ENCODE data around the gene SIGLEC11. TPM values are rescaled to one million over a fixed set of nuclear protein-coding genes. Genes with fewer than 3 reads are reported as not detected.

Gene SIGLEC11
- polyA plus RNA-seq, 1 donor = 23.8 TPM

DNA sequence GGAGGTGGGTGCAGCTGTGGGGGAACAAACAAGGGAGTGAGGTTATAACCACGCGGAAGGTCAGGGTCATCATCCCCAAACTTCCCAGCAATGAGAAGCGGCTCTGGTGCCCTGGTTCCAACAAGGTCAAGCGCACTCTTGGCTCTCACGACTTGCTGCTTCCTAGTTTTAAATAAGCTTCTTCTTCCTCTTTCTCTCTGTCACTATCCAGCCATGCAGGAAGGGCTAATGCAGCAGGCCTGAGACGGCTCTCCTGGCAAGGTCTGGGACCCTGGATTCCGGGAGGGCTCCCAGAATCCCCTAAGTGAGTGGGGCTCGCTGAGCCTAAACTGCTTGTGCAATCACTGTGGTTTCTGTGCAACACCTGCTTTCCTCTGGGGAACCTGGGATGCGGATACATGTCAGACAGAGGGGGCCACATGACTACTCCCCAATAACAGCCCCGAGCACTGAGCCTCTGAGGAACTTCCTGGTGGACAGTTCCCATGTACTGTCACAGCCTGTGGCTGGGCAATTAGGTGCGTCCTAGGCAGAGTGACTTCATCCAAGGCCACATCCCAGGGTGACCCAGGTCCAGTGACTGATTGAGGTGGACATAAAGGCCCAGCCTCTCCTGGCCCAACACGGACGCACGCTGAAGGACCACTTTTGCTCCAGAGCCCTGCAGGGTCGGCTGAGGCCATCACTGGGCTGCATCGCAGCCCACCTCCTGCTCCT is 40.0 kb upstream of the SIGLEC11 start:
- no peak for DNase-seq
- Histone ChIP-seq H3K4me1 (ENCODE audit: control insufficient read depth, insufficient read depth, low read length) (no peaks in the 10 kb centered on the region), H3K27ac (ENCODE audit: low read length) (no peak overlapping the region), H3K4me3 (ENCODE audit: low read length) (no peak overlapping the region), H3K36me3 (ENCODE audit: control insufficient read depth, insufficient read depth, low read length) (peaks cover 85% of the 10 kb centered on the region), H3K27me3 (ENCODE audit: control insufficient read depth, insufficient read depth, low read length) (no peaks in the 10 kb centered on the region), H3K9me3 (ENCODE audit: control insufficient read depth, low read depth, low read length) (no peaks in the 10 kb centered on the region)
- WGBS (ENCODE audit: insufficient coverage, low lambda C conversion rate) = 95% methylated on average over 3 of the region's 16 CpGs

DNA sequence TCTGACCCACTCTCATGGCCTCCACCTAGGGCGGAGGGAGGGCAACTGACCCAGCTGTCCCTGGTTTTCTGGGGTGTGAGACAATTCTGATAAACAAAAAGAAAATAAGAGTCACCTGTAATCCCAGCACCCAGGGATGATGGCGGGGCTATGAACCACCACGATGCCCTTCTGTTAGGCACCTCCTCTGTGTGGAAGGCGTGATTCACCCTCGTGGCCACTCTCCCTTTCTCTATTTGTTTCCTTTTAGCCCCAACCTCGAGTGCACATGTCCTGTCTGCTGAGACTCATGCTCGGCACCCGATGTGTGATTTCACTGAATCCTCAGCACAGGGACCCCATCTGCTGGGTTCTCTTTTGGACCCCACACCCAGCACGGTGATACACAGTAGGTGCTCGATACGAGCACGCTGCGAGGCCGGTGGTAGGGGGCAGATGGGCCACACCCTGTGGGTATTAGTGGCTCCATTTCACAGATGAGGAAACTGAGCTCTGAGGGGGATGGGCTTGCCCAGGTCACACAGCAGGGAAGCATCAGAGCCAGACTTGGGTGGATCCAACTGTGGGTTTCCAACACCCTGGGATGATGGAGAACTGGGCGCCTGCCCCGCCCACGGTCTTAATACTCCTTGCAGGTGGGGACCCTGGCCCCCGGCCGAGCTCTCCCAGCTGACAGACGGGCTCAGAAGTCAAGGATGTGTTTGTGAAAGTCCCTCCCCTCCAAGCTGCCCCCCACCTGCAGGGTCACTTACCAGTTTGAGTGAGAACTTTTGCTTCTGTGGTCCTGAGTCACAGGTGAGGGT is 39.3 kb upstream of the SIGLEC11 start:
- no peaks in the 10 kb centered on the region for H3K27me3 ChIP-seq (ENCODE audit: control insufficient read depth, insufficient read depth, low read length)
- no peaks in the 10 kb centered on the region for H3K4me1 ChIP-seq (ENCODE audit: control insufficient read depth, insufficient read depth, low read length)
- peaks cover 82% of the 10 kb centered on the region for H3K36me3 ChIP-seq (ENCODE audit: control insufficient read depth, insufficient read depth, low read length)
- no peak for DNase-seq
- 90% methylated on average over 3 of the region's 20 CpGs for WGBS (ENCODE audit: insufficient coverage, low lambda C conversion rate)
- no peak overlapping the region for H3K27ac ChIP-seq (ENCODE audit: low read length)
- H3K9me3 ChIP-seq (ENCODE audit: control insufficient read depth, low read depth, low read length) = no peaks in the 10 kb centered on the region
- H3K4me3 ChIP-seq (ENCODE audit: low read length) = no peak overlapping the region

DNA sequence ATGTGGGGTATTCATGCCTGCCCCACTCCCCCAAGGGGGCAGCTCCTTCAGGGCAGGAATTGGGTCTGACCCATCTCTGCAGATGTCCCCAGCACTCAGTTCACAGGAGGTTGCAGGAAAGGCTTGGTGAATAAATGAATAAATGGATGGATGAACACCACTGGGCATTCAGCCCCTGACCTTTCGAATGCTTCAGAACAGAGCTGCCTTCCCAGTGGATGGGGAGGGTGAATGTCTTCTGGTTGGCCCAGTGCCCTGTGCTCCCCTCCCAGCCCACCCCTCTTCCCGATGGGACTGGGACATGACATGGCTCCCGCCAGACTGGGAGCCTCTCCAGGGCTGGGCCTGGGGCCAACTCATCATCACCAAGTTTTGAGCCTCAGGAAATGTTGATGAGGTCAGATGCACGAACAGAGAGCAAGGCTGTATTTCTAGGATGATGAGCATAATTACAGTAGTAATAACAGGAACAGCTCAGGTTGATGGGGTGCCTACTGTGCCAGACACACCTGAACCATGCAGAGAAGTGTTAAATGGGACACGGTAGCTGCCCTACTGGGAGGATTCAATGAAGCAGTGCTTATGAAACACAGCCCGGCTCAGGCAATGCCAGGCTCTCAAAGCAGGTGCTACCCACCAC is 38.5 kb upstream of the SIGLEC11 start:
- Histone ChIP-seq H3K36me3 (ENCODE audit: control insufficient read depth, insufficient read depth, low read length) (peaks cover 82% of the 10 kb centered on the region), H3K27me3 (ENCODE audit: control insufficient read depth, insufficient read depth, low read length) (no peaks in the 10 kb centered on the region), H3K4me1 (ENCODE audit: control insufficient read depth, insufficient read depth, low read length) (no peaks in the 10 kb centered on the region), H3K4me3 (ENCODE audit: low read length) (no peak overlapping the region), H3K9me3 (ENCODE audit: control insufficient read depth, low read depth, low read length) (no peaks in the 10 kb centered on the region), H3K27ac (ENCODE audit: low read length) (no peak overlapping the region)
- WGBS (ENCODE audit: insufficient coverage, low lambda C conversion rate) = no CpG with 5 or more reads among the region's 6 CpGs
- DNase-seq = no peak

DNA sequence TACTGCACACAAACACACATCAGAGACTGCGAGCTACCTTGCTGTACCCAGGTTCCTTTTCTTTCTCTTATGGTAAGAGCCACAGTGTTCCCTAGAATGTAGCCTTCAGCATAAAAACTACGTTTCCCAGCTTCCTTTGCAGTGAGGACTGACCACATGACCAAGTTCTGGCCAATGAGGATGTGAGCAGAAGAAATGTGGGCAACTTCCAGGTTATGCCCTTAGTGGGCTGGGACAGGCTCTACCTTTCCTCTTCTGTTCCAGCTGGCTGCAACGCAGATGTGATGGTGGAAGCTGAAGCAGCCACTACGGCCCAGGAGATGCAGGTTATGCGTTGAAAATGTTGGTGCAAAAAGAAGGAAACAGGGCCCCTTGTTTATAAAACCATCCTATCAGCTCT is 36.7 kb upstream of the SIGLEC11 start:
- Histone ChIP-seq H3K9me3 (ENCODE audit: control insufficient read depth, low read depth, low read length) (no peaks in the 10 kb centered on the region), H3K27ac (ENCODE audit: low read length) (no peak overlapping the region), H3K36me3 (ENCODE audit: control insufficient read depth, insufficient read depth, low read length) (peaks cover 82% of the 10 kb centered on the region), H3K4me1 (ENCODE audit: control insufficient read depth, insufficient read depth, low read length) (no peaks in the 10 kb centered on the region), H3K27me3 (ENCODE audit: control insufficient read depth, insufficient read depth, low read length) (no peaks in the 10 kb centered on the region), H3K4me3 (ENCODE audit: low read length) (no peak overlapping the region)
- 60% methylated on average over 1 of the region's 5 CpGs for WGBS (ENCODE audit: insufficient coverage, low lambda C conversion rate)
- no peak for DNase-seq

DNA sequence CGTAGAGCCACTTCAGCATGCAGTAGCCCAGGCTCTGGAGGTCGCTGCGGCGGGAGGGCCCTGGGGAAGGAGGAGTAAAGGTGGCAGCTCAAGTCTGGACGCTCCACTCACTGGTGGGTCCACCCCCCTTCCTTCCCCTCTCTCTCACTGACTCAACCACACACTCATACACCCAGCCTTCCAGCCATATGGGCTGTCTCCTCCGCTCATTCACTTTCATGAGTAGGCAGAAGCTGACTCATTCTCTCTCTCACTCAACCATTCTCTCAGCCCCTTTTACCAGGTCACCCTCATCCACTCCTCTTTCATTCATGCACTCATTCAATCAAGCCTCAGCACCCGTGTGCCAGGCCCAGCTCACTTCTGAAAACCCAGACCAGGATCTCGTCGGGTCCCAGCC is 27.5 kb upstream of the SIGLEC11 start:
- no peak for DNase-seq
- H3K36me3 ChIP-seq (ENCODE audit: control insufficient read depth, insufficient read depth, low read length) = peaks cover 81% of the 10 kb centered on the region
- no peak overlapping the region for H3K27ac ChIP-seq (ENCODE audit: low read length)
- 100% methylated on average over 1 of the region's 9 CpGs for WGBS (ENCODE audit: insufficient coverage, low lambda C conversion rate)
- H3K4me3 ChIP-seq (ENCODE audit: low read length) = no peak overlapping the region
- H3K9me3 ChIP-seq (ENCODE audit: control insufficient read depth, low read depth, low read length) = no peaks in the 10 kb centered on the region
- no peaks in the 10 kb centered on the region for H3K27me3 ChIP-seq (ENCODE audit: control insufficient read depth, insufficient read depth, low read length)
- peaks cover 1% of the 10 kb centered on the region for H3K4me1 ChIP-seq (ENCODE audit: control insufficient read depth, insufficient read depth, low read length)

DNA sequence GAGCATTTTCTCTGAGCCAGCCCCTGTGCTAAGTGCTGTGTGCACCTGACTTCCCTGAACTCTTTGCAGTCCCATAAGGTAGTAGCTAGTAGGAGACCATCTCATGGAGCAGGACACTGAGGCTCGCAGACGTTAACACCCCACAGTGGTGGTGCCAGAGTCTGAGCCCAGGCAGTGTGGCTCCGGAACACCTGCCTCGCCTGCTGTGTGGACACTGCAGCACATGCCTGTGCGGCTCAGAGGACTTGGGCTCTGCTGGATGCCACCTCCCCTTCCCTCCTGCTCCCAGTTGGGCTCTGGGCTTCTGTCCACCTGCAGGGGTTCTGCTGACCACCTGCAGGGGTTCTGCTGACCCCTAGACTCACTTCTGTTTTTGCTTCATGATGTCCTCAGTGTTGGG is 27.0 kb upstream of the SIGLEC11 start:
- DNase-seq = no peak
- peaks cover 6% of the 10 kb centered on the region for H3K4me1 ChIP-seq (ENCODE audit: control insufficient read depth, insufficient read depth, low read length)
- no peak overlapping the region for H3K27ac ChIP-seq (ENCODE audit: low read length)
- no peaks in the 10 kb centered on the region for H3K27me3 ChIP-seq (ENCODE audit: control insufficient read depth, insufficient read depth, low read length)
- peaks cover 77% of the 10 kb centered on the region for H3K36me3 ChIP-seq (ENCODE audit: control insufficient read depth, insufficient read depth, low read length)
- WGBS (ENCODE audit: insufficient coverage, low lambda C conversion rate) = no CpG with 5 or more reads among the region's 5 CpGs
- H3K4me3 ChIP-seq (ENCODE audit: low read length) = no peak overlapping the region
- H3K9me3 ChIP-seq (ENCODE audit: control insufficient read depth, low read depth, low read length) = no peaks in the 10 kb centered on the region

DNA sequence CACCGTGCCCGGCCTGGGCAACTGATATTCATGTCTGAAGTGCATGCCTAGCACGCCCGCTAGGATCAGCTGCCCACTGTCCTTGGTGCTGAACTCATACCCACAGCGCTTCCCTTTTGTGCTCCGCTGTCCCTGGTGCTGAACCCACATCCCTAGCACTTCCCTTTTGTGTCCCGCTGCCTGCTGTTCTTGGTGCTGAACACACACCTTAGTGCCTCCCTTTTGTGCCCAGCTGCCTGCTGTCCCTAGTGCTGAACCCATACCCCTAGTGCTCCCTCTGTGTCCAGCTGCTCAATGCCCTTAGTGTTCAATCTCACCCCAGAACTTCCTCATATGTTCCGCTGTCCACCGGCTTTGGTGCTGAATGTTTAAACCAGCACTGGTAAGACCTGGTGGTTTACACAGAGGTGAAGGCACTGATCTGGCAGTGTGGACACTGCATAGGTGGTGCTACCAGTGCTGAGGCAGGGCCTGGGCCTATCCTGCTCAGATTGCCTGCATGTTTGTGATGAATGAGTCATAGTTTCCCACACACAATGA is 26.3 kb upstream of the SIGLEC11 start:
- H3K36me3 ChIP-seq (ENCODE audit: control insufficient read depth, insufficient read depth, low read length) = peaks cover 71% of the 10 kb centered on the region
- H3K27me3 ChIP-seq (ENCODE audit: control insufficient read depth, insufficient read depth, low read length) = no peaks in the 10 kb centered on the region
- no peak overlapping the region for H3K4me3 ChIP-seq (ENCODE audit: low read length)
- H3K9me3 ChIP-seq (ENCODE audit: control insufficient read depth, low read depth, low read length) = no peaks in the 10 kb centered on the region
- no peak overlapping the region for H3K27ac ChIP-seq (ENCODE audit: low read length)
- H3K4me1 ChIP-seq (ENCODE audit: control insufficient read depth, insufficient read depth, low read length) = peaks cover 13% of the 10 kb centered on the region
- DNase-seq = peak; percentile 87 to 91
- WGBS (ENCODE audit: insufficient coverage, low lambda C conversion rate) = no CpG with 5 or more reads among the region's 9 CpGs

DNA sequence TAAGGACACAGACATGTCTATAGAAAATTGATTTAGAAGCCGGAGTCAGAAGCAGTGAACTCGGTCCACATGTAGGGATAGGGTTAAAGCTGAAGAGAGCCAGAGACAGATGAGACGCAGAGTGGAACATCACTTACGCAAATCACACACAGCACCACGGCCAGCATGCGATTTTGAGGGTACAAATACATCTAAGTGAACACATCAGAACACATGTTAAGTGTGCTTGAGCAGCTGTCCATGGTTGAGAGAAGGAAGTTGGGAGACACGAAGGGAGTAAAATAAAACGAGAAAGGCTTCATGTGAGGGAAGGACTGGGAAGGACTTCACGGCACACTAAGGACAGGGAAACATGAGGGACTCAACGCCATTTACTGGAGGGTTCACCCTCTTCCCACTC is 25.4 kb upstream of the SIGLEC11 start:
- WGBS (ENCODE audit: insufficient coverage, low lambda C conversion rate) = 100% methylated on average over 2 of the region's 10 CpGs
- Histone ChIP-seq H3K36me3 (ENCODE audit: control insufficient read depth, insufficient read depth, low read length) (peaks cover 67% of the 10 kb centered on the region), H3K4me3 (ENCODE audit: low read length) (no peak overlapping the region)

DNA sequence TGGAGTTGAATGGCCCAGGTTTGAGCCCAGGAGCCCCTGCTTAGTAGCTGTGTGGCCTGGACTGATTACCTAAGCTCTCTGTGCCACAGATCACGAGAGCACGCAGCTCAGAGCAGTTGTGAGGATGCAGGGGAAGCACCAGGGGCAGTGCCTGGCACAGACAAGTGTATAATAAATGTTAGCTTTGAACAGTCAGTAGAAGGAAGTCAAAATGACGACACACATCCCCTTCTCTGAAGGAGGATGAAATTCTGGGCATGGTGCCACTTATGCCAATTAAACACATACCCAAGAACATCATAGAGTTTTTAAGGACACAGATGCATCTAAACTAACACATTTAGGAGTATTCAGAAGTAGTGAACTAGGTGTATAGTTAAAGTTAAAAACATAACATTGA is 24.9 kb upstream of the SIGLEC11 start:
- peaks cover 64% of the 10 kb centered on the region for H3K36me3 ChIP-seq (ENCODE audit: control insufficient read depth, insufficient read depth, low read length)
- no CpG with 5 or more reads among the region's 3 CpGs for WGBS (ENCODE audit: insufficient coverage, low lambda C conversion rate)
- H3K4me3 ChIP-seq (ENCODE audit: low read length) = no peak overlapping the region
- DNase-seq = no peak
- H3K27ac ChIP-seq (ENCODE audit: low read length) = no peak overlapping the region
- H3K4me1 ChIP-seq (ENCODE audit: control insufficient read depth, insufficient read depth, low read length) = peaks cover 24% of the 10 kb centered on the region
- H3K9me3 ChIP-seq (ENCODE audit: control insufficient read depth, low read depth, low read length) = no peaks in the 10 kb centered on the region
- no peaks in the 10 kb centered on the region for H3K27me3 ChIP-seq (ENCODE audit: control insufficient read depth, insufficient read depth, low read length)

More for the DNA sequence above, 25.4 kb upstream of the SIGLEC11 start:
- no peaks in the 10 kb centered on the region for H3K27me3 ChIP-seq (ENCODE audit: control insufficient read depth, insufficient read depth, low read length)
- no peak for DNase-seq
- H3K27ac ChIP-seq (ENCODE audit: low read length) = no peak overlapping the region
- no peaks in the 10 kb centered on the region for H3K9me3 ChIP-seq (ENCODE audit: control insufficient read depth, low read depth, low read length)
- H3K4me1 ChIP-seq (ENCODE audit: control insufficient read depth, insufficient read depth, low read length) = peaks cover 21% of the 10 kb centered on the region

DNA sequence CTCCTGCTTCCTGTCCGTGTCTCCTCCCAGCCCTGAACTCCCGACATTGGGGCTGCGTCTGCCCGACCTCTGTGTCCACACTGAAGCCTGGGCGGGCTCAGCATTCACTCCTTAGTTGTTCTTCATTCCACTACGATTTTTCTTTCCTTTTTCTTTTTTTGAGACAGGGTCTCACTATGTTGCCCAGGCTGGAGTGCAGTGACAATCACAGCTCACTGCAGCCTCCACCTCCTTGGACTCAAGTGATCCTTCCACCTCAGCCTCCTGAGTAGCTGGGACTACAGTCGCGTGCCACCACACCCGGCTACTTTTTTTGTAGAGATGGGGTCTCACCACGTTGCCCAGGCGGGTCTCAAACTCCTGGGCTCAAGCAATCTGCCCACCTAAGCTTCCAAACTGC is 23.5 kb upstream of the SIGLEC11 start:
- Histone ChIP-seq H3K4me3 (ENCODE audit: low read length) (no peak overlapping the region), H3K9me3 (ENCODE audit: control insufficient read depth, low read depth, low read length) (no peaks in the 10 kb centered on the region), H3K36me3 (ENCODE audit: control insufficient read depth, insufficient read depth, low read length) (peaks cover 50% of the 10 kb centered on the region), H3K4me1 (ENCODE audit: control insufficient read depth, insufficient read depth, low read length) (peaks cover 27% of the 10 kb centered on the region), H3K27me3 (ENCODE audit: control insufficient read depth, insufficient read depth, low read length) (no peaks in the 10 kb centered on the region), H3K27ac (ENCODE audit: low read length) (no peak overlapping the region)
- WGBS (ENCODE audit: insufficient coverage, low lambda C conversion rate) = 100% methylated on average over 1 of the region's 11 CpGs
- no peak for DNase-seq

Measured in large intestine (tissue), 3 donors.